Loucy (cell line): ENCODE results near the gene SLC27A5.

Experiments
- H2AFZ ChIP-seq: fragments of 200-600 bp; sonication (generic); 2 replicates; pipeline ENCODE4 v1.6.0; 2016; ENCODE audit warnings: antibody characterized with exemption, mild to moderate bottlenecking, low read length, moderate library complexity
- H3F3A ChIP-seq: fragments of 200-600 bp; 2 replicates; pipeline ENCODE4 v1.6.0; 2016; ENCODE audit warnings: antibody characterized with exemption, low read depth, mild to moderate bottlenecking
- H3K27me3 ChIP-seq: fragments of 200-600 bp; sonication (generic); 2 replicates; pipeline ENCODE4 v1.6.1; 2014; ENCODE audit warnings: low read length, mild to moderate bottlenecking; ENCODE audit not compliant: insufficient read depth, poor library complexity, severe bottlenecking
- H3K36me3 ChIP-seq: fragments of 200-600 bp; sonication (generic); 2 replicates; pipeline ENCODE4 v1.6.1; 2016; ENCODE audit warnings: low read length; ENCODE audit not compliant: insufficient read depth
- H3K4me1 ChIP-seq: fragments of 200-600 bp; sonication (generic); 2 replicates; pipeline ENCODE4 v1.5.1; 2014; ENCODE audit warnings: low read length, mild to moderate bottlenecking; ENCODE audit not compliant: insufficient read depth, poor library complexity, severe bottlenecking
- H3K4me2 ChIP-seq: fragments of 200-600 bp; sonication (generic); 2 replicates; pipeline ENCODE4 v1.6.0; 2014; ENCODE audit warnings: antibody characterized with exemption, low read length, low read depth, mild to moderate bottlenecking; ENCODE audit not compliant: poor library complexity, severe bottlenecking
- H3K4me3 ChIP-seq: fragments of 200-600 bp; sonication (generic); 2 replicates; pipeline ENCODE4 v1.5.1; 2014; ENCODE audit warnings: low read length, mild to moderate bottlenecking, mixed read lengths; ENCODE audit not compliant: poor library complexity, severe bottlenecking
- H3K79me2 ChIP-seq: fragments of 200-600 bp; sonication (generic); 2 replicates; pipeline ENCODE4 v1.6.1; 2014; ENCODE audit warnings: low read length; ENCODE audit not compliant: insufficient read depth
- H3K9ac ChIP-seq: fragments of 200-600 bp; sonication (generic); 2 replicates; pipeline ENCODE4 v1.6.0; 2014; ENCODE audit warnings: mild to moderate bottlenecking, low read depth, low read length, moderate library complexity; ENCODE audit not compliant: poor library complexity, severe bottlenecking
- H3K9me2 ChIP-seq: fragments of 200-600 bp; sonication (generic); replicated peaks from 2 replicates; pipeline ENCODE4 v1.6.1; 2016; ENCODE audit warnings: low read depth, low read length, mixed read lengths
- H3K9me3 ChIP-seq: fragments of 200-600 bp; sonication (generic); 2 replicates; pipeline ENCODE4 v1.6.1; 2014; ENCODE audit warnings: mild to moderate bottlenecking, antibody characterized with exemption, low read length, low read depth; ENCODE audit not compliant: insufficient read depth
- H4K20me1 ChIP-seq: fragments of 200-600 bp; sonication (generic); 2 replicates; pipeline ENCODE4 v1.6.0; 2014; ENCODE audit warnings: antibody characterized with exemption, low read length, mild to moderate bottlenecking; ENCODE audit not compliant: insufficient read depth, poor library complexity, severe bottlenecking
- CTCF ChIP-seq: fragments of 200-600 bp; sonication (generic); conservative IDR thresholded peaks from 2 replicates; pipeline ENCODE4 v1.5.1; 2014; ENCODE audit warnings: mild to moderate bottlenecking, antibody characterized with exemption, low read length
- EZH2phosphoT487 ChIP-seq: fragments of 200-600 bp; IDR thresholded peaks from 2 replicates; pipeline ENCODE4 v1.6.1; 2018; ENCODE audit warnings: antibody characterized with exemption, mild to moderate bottlenecking, moderate library complexity, borderline replicate concordance

SLC27A5 gene

DNA sequence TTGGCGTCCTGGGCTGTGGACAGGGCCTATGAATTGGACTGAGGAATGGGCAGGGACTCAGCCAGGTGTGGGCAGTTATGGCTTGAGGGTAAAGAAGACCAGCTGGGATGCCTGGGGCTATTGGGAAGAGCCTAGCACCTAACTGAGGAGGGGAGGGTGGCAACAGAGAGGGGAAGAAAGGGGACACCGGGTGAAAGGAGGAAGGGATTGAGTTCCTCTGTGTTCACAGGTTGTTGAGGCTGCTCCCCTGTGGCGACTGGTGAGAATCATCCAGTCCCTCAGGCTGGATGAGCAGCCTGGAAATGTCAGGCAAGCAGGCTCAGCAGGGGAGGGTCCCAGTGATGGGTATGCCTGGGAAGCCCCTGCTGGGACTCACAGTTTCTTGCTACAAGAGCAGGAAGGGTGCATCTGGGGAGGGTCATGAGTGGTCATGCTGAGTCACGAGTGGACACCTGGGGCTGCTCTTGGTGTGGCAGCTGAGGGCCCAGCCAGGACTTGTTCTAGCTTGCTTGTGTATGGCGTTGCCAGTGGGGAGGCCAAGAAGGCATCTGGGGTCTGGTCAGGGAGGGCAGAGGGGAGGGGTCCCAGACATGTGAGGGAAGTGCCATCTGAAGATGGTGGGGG lies 43.5 kb downstream of the SLC27A5 start:
- H3K9ac ChIP-seq, result peak overlapping the region; percentile 80
- no peaks in the 10 kb centered on the region for H3K9me2 ChIP-seq
- peaks cover 8% of the 10 kb centered on the region for H4K20me1 ChIP-seq

GRCh38 chr19:58466760-58467589 lies 44.8 kb downstream of the SLC27A5 start, which contains the start of gene ZNF324:
Gene ZNF324 (plus strand): TSS chr19:58467080. CDS start chr19:58469186, 2,106 bp downstream.
- Histone ChIP-seq H4K20me1 (peaks cover 8% of the 10 kb centered on the region), H3K9me2 (no peaks in the 10 kb centered on the region), H3K79me2 (peaks cover 20% of the 10 kb centered on the region), H2AFZ (peak within 1 kb of the TSS; percentile 100), H3K36me3 (peaks cover 2% of the 10 kb centered on the region; the same call in 1 of the 2 replicates), H3K27me3 (no peaks in the 10 kb centered on the region), H3F3A (no peaks in the 10 kb centered on the region), H3K4me3 (peak within 1 kb of the TSS; percentile 87), H3K4me2 (peak within 1 kb of the TSS; percentile 100), H3K9ac (peak within 1 kb of the TSS; percentile 80), H3K4me1 (peaks cover 10% of the 10 kb centered on the region), H3K9me3 (no peaks in the 10 kb centered on the region)
- TF ChIP-seq CTCF (no peak), EZH2phosphoT487 (no peak)

More for the DNA sequence above, 43.5 kb downstream of the SLC27A5 start:
- Histone ChIP-seq H3K27me3 (no peaks in the 10 kb centered on the region), H3K4me1 (peaks cover 10% of the 10 kb centered on the region), H3K4me3 (peak overlapping the region; percentile 87), H3K36me3 (peaks cover 12% of the 10 kb centered on the region; the same call in 1 of the 2 replicates), H3F3A (no peaks in the 10 kb centered on the region), H2AFZ (no peak overlapping the region), H3K9me3 (no peaks in the 10 kb centered on the region), H3K4me2 (peak overlapping the region; percentile 100), H3K79me2 (peaks cover 20% of the 10 kb centered on the region)
- TF ChIP-seq CTCF, result no peak
- TF ChIP-seq EZH2phosphoT487, result no peak

DNA sequence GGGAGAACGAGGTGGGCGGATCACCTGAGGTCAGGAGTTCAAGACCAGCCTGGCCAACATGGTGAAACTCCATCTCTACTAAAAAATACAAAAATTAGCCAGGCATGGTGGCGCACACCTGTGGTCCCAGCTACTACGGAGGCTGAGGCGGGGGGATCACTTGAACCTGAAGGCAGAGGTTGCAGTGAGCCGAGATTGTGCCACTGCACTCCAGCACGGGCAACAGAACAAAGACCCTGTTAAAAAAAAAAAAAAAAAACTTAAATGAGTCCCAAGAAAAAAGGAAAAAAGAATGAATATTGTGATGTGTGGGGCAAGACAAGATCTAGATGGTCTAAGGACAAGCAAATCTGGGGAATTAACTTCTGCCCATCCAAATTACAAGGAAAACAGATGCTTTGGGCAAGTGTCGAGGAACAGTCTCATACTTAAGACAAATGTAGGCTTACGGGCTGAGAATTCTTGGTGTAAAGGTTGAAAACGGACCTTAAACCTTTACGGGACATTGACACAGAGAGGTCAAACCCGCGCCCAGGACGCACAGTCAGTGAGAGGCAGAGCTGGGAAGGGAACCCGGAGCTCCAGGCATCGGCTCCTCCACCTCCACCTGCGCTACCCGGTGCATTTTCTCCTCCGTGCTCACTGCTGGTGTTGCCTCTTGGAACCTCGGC lies 45.6 kb downstream of the SLC27A5 start:
- peak overlapping the region; percentile 100 for H3K4me2 ChIP-seq
- H2AFZ ChIP-seq, result peak overlapping the region; percentile 100
- no peaks in the 10 kb centered on the region for H3F3A ChIP-seq
- peaks cover 8% of the 10 kb centered on the region for H4K20me1 ChIP-seq
- no peaks in the 10 kb centered on the region for H3K9me3 ChIP-seq
- H3K9me2 ChIP-seq, result no peaks in the 10 kb centered on the region
- H3K79me2 ChIP-seq, result peaks cover 20% of the 10 kb centered on the region
- H3K36me3 ChIP-seq, result no peaks in the 10 kb centered on the region
- TF ChIP-seq EZH2phosphoT487, result no peak
- peaks cover 10% of the 10 kb centered on the region for H3K4me1 ChIP-seq
- no peaks in the 10 kb centered on the region for H3K27me3 ChIP-seq
- H3K4me3 ChIP-seq, result peak overlapping the region; percentile 87
- H3K9ac ChIP-seq, result peak overlapping the region; percentile 65
